Fibroblast of skin of abdomen (primary cell): Measurements from ENCODE around the gene MVD.
"Not testable (repeated sequence)": the region's sequence is repeated elsewhere in the genome, so short reads cannot be mapped to it uniquely, and the experiment has no call there.

Source experiments
- DNase-seq: peaks from one replicate; pipeline ENCODE4 v3.0.0-alpha.2; 2013

MVD gene

DNA sequence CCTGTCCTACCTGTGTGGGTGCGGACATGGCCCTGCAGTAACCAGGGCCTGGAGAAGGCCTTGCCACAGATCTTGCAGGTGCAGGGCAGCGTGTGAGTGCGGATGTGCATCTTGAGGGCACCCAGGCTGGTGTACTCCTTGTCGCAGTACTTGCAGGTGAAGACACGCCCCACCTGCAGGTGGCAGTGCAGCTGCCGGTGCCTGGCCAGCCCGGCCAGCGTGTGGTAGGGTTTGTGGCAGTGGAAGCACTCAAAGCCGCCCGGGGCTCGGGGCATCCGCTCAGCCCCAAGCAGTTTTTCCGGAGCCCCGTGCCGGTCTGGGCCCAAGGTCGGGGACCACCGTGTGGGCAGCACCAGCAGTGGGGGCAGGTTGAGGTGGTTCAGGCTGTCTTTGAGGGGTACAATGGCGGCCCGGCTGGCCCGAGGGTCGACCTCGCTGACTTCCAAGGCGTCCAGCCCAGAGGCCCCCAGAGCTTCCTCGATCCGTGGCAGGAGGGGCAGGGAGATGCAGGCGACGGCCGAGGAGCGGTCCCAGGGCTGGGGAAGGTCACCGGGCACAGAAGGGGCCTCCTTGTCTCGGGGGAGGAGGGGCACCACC lies 18.3 kb upstream of the MVD start:
- no peak for DNase-seq

DNA sequence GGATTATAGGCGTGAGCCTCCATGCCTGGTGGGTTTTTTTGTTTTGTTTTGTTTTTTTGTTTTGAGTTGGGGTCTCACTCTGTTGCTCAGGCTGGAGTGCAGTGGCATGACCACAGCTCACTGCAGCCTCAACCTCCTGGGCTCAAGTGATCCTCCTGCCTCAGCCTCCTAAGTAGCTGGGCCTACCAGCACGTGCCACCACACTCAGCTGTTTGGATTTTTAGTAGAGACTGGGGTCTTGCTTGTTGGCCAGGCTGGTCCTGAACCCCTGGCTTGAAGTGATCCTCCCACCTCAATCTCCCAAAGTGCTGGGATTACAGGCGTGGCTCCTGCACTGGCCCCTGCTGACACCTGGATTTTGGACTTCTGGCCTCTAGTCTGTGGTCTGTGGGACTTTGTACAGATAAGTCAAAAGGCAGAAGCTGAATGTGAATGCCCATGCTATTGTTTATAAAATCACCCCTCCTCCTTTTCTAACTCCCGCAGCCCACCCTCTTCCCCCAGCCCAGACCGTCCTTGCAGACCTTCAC lies 17.7 kb upstream of the MVD start:
- DNase-seq = no peak

DNA sequence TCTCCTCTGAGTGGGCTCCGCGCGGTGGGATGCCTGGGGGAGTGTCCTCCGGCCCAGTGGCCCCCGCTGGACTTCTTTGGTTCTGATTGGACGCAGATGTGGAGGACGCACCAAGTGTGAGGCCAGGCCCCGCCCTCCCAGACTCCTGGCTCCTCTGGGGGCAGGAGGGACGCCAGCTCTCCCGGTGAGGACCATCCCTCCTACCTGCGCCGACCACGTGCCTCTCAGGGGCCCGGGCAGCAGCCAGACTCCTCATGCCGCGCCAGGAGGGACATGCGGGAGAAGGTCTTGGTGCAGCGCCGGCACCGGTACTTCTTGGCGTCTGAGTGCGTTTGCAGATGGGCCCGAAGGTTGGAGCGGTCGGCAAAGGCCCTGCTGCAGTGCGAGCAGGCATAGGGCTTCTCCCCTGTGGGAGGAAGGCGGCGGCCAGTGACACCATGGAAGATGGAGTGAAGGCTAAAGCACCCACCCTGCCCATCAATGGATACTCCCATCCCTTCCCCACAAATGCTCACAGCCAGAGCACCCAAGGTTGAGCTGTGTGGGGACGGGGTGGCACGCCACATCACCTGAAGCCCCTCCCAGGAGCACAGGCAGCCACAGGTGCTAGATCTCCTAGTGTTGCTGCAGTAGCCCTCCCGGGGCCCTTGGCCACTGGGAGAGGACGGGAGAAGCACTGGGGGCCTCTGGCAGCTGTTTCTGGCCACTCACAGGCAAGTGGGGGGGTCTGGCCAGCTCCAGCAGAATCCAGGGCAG lies 15.5 kb upstream of the MVD start:
- DNase-seq = no peak

DNA sequence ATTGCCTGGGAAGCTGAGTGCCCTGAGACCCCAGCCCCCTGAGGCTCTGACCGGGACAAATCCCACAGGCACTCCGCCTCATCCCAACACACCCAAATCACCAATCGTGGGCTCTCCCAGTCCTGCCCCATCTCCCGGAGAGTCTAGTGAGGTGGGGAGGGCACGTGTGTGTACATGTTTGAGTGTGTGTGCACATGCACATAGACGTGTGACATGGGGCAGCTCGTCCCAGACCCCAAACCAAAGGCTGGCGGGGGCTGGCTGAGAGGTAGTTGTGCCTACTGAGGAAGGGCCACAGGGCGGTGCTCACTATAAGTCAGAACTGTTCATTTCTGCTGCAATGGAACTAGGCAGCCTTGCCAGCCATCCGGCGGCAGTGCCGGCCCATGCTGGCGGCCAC lies 14.8 kb upstream of the MVD start:
- DNase-seq = no peak

DNA sequence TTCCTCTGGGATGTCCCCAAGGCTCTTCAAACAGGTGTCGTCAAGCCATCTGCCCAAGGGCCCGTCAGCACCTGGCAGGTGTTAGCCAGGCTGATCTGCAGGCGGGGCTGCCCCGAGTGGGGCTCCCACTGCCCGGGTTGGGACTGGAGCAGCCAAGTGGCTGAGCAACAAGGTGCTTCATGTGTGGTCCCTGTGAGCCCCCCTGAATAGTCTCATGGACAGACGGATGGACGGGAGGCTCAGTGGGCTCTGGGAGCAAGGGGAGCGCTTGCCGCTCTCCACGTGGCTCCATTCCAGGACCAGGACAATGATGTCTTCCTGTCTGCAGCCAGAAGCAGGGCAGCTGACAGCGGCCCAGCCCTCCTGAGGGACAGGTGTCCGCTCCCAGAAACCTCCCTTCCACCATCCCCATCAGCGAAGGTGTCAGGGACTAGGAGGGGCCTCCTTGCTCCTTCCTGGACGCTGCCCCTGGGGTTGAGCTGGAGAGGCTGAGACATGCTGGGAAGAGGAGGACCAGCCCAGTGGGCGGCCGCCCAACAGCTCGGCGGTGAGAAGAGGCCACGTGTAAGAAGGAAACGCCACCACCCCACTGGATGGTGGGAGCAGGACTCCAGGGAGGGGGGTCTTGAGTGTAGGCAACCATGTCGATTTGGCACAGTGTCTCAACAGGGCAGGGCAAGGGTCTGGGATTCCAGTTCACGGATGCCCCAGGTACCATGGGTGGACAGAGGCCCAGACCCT lies 13.8 kb upstream of the MVD start:
- DNase-seq = no peak

DNA sequence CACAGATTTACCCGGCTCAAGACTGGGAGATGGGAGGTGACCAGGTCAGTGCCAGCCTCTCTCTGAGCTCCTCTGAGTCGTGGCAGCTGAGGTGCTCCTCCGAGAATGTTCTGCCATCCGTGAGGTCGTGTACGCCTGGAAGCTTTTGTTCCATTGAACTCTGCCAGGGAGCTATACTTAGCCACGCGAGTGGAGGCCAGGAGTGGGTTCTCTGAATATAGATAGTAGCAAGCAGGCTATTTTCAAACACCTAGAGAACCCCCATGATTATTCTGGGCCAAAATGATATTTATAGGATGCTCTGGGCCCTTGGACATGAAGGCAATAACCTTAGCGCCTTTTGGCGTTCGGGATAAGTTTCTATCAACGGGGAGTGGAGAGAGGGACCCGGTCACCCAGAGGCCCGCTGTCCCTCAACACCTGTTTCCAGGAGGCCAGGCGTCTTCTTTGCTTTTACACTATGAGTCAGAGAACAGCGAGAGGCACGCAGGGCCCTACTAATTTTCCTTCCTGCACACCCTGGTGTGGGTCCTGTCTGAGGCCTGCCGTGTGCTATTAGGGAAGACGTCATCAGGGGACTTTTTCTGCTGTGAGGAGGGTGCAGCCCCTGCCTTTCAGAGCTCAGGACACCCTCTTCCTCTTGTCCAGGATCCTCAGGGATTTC lies 11.0 kb upstream of the MVD start:
- no peak for DNase-seq

DNA sequence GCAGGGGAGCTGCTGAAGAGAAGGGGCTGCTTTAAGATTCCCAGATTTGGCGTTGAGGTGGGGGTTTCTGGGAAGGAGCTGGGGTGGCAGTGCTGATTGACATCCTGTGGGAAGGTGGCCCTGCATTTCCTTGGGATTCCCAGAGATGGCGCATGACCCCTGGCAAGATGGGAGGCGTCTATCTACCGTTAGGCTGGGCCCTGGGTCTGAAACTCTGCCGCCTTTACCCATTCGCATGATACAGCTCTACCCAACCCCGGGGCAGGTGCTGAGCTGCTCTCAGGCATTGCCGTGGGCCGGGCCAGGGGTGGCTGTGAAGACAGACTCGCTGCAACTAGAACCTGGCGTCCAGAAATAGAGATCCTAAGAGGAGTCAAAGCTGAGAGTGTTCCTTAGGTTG lies 9.9 kb upstream of the MVD start:
- DNase-seq = no peak

DNA sequence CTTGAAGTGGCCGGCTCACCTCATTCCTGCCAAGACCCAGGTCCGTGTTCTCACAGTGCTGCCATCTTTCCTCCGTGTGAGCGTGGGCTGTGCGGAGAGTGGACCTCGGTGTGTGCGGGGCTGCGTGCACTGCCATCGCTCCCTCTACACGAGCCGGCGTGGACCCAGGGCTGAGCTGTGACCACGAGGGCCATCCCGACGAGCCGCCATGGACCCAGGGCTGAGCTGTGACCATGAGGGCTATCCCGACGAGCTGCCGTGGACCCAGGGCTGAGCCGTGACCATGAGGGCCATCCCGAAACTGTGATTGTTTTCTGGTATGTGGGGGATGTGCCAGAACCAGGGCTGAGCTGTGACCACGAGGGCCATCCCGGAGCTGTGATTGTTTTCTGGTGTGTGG lies 8.9 kb upstream of the MVD start:
- DNase-seq = no peak

DNA sequence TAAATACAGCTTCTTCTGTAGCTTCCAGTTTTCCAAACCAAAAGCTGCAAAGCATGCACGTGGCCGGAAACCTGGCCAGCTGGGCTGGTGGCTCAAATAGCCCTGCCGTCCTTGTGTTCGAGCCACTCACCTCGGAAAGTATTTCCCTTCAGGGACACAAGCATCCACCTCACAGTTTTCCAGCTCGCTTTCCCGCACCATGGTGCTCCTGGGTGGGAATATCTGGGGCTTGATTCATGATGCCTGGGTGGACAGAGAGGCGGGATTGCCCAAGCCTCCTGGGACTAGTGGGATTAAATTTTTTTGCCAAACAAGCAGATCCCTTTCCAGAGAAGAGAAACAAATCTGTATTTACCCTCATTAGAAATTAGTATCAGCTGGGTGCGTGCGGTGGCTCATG lies 7.1 kb upstream of the MVD start:
- DNase-seq = no peak

DNA sequence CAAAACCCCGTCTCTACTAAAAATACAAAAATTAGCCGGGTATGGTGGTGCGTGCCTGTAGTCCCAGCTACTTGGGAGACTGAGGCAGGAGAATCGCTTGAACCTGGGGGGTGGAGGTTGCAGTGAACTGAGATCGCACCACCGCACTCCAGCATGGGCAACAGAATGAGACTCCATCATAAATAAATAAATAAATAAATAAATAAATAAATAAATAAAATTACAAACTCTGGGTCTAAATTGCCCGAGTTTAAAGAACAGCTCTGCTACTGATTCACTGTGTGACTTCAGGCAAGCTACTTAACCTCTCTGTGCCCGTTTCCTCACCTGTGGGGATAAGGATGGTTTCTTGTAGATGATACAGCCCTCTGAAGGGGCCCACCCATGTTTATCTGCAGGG lies 6.6 kb upstream of the MVD start:
- not testable (repeated sequence) for DNase-seq

DNA sequence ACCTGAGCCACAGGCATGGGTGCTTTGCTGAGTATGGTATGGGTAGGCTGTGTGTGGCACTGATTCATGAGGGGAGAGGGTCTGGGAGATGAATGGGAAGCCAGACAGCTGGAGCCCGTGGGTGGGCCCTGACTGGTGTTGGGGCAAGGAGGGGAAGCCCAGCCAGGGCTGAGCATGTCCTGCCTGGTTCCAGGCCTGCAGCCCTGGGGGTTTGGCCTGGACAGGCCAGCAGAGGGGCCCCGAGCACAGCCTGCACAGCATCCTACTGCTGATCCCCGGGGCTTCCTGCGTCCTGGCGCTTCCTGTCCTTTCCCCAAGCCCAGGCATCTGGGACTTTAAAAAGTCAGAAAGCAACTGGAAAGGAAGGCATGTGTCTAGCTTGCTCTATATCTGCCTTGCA lies 4.6 kb upstream of the MVD start:
- DNase-seq = no peak

DNA sequence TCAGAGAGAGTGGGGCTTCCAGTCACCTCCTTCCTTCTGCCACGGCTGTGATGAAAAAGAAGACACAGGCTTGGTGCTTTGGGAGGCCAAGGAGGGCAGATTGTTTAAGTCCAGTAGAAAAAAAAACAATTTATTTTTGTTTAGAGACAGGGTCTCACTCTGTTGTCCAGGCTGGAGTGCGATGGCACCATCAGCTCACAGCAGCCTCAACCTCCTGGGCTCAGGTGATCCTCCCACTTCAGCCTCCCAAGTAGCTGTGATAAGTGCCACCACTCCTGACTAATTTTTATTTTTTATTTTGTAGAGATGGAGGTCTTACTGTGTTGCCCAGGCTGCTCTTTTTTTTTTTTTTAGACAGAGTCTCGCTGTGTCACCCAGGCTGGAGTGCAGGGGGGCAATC lies 2.7 kb upstream of the MVD start:
- no peak for DNase-seq

DNA sequence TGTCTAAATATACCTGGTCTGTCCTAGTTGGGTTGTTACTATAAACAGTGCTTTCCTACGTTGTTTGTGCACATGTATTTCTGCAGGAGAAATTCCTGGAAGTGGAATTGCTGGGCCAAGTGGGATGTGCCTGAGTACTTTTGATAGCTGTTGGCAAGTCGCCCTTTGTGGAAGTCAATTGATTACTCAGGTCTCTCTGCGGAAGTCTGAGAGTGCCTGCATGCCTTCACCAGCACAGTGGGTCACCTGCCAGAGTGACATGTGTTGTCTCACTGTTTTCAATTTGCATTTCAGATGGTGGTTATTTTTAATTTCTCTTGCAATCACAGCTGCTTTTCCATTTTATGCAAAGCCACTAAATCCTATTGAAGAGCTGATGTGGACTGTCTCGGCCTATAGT lies 2.3 kb upstream of the MVD start:
- DNase-seq = no peak

DNA sequence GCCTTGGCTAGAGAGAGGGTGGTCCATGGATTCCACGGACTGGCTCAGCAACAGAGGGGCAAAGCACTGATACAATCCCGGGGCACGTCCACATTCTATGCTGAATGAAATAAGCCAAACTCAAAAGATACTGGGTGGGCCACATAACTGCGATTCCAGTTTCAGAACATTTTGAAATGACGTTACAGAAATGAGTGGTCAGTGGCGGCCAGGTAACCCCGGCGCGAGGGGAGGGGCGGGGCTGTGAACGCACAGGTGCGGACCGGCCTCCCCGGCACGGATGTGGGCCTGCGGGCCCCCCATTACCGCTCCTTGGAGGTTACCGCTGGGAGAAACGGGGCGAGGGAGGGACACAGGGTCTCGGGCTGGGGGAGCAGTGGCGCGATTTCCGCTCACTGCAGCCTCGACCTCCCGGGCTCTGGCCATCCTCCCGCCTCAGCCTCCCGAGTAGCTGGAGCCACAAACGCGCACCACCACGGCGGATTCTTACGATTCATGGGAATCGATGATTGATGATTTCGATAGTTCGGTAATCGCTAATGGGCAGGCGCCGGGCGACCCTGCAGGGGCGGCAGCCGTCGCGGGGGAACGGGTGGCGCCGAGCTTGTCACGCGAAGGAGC lies 559 bp downstream of the MVD start:
- no peak for DNase-seq

DNA sequence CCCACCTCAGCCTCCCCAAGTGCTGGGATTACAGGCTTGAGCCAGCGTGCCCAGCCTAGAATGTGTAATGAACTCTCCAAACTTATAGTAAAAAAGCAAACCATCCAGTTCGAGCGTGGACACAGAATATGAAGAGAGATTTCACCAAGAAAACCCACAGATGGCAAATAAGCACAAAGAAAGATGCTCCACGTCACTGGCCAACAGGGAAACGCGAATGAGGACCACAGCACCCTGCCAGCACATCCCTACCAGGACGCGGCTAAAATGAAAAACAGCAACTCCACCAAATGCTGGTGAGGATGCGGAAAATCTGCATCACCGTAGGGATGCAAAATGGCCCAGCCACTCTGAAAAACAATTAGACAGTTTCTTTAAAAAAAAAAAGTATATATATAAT lies 1.4 kb downstream of the MVD start:
- DNase-seq = no peak

DNA sequence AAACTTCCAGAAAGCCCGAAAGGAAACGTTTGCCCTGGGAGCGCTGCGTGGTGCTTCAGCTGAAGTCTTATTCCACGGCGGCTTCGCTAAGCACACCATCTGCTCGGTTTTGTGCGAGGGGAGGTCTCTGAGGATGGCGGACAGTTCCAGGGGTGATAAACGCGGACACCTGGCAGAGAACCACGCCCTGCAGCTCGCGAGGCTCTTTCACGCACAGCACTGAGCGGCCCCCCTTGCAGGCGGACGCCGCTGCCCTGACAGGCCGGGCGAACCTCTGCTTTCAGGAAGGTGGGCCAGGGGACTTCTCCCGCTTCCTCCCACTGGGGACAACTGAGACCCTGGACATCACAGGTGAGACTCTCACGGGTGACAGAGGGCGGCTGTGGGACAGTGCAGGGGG lies 3.7 kb downstream of the MVD start:
- no peak for DNase-seq

DNA sequence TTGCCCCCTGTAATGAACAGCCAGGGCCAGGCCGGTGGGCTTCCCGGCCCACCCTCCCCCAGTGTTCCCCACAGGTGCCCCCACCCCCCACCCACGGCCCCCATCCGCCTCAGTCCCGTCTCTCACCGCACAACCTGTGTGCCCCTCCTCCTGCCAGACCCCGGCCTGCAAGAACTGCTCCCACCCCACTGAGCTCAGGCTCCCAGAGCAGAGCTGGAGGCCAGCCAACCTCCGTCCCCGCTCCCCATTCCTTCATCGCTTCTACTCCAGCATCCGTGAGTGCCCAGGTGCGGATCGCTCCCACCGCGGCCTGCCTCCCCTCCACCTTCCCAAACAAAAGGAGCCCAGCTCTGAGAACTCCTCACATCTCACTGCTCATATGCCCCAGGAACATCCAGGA lies 4.2 kb downstream of the MVD start:
- no peak for DNase-seq

DNA sequence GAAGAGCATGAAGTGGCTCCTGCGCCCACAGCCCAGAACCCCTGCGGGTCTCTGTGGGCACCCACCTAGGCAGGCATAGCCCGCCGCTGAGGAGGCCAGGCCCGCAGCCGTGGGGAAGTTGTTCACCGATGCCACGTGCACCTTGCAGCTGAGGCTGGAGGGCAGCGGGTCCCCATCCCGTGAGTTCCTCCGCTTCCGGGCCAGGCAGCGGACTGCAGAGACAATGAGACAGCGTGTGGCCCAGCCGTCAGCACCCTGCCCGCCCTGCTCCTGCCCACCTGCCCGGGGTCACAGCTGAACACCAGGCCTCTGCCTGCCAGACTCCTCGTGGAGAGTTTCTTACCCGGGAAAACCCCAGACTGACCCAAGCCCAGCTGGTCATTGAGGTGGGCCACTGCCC lies 5.5 kb downstream of the MVD start:
- DNase-seq = no peak

DNA sequence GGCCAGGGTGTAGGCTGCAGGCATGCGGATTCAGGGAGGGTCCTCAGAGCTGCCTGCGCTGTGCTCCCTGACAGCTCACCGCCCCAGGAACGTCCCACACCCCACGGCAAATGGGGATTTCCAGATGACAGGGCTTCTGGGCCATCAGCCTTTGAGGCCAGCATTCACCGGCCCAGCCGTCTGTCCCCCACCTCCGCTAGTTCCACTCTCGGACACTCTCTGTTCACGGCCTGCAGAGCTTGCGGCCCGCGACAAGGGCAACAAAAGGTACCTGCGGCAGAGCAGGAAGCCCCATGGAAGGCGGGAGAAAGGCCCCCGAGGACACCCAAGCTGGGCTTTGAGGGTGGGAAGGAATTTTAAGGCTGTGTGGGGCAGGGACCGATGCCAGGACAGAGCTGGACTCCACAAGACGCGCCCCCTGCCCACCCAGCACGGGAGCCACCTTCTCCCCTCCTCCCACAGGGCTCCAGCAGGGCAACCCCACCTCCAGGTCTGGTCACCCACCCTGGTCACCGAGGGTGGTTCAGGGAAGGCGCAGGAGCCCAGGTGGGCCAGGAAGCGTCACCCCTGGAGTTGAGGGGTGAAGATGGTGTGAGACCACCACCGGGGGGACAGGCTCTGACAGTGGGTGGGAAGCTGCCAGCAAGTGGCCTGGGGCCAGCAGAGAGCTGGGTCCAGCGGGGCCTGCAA lies 6.5 kb downstream of the MVD start:
- DNase-seq = no peak

DNA sequence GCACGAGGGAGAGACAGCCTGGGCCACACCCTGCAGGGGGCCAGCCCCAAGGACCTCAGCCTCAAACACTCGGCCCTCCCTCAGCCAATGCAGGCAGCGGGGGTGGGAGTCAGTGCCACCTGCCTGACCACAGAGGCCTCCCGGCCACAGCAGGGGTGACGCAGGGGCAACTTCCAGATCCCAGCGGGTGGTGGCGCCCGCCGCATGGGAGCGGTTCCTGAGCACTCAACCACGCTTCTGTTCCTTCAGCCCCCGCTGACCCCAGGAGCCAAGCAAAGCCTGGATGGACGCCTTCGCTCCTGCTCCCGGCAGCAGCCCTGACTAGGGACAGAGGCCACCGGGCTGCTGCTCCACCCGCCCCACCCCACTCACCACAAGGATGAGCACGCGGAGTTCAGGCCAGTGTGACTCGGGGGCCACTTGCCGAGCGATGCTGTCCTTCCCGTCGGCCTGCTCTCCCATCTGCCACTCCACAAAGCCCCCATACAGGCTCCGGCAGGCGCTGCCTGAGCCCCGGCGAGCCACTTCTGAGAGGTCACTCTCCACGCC lies 7.1 kb downstream of the MVD start:
- DNase-seq = no peak

DNA sequence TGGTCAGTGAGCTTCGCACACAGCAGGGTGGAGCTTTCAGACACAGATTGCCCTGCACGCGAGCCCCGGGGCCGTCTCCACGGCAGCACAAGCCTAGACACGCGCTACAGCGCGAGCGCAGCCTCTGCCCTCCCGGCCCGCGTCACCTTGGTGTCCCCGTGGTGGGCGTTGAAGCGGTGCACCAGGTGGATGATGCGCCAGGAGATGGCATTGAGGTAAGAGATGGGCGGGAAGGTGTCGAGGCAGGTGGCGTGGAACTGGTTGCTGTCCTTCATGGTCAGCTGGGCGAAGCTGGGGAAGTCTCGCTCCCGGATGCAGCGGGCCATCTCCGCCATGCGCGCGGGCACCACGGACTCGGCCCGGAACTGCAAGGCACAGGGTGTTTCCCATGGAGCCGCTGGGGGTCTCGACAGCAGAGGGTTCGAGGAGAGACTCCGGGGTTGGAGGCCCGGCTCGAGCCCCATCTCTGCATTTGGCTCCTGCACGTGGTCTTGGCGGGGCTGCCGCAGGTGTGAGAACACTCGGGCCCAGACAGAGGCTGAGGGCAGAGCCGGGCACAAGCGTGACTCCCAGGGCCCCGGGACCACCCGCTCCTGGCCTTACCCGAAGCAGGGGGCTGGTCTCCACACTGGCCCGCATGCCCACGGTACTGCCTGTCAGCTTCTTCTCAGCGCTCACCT lies 7.7 kb downstream of the MVD start:
- DNase-seq = no peak
